ENCODE results near the gene MYO3B. TPM values are rescaled to one million over a fixed set of nuclear protein-coding genes. Genes with fewer than 3 reads are reported as not detected.

The MYO3B gene
- total and polyA plus RNA-seq, 2 of the 8 experiments (the other 6 are each of a cell fraction or from before 2014, with no cell fraction given), result 0.17 to 0.19 TPM

GRCh38 chr2:170213651-170214050 lies 35.7 kb downstream of the MYO3B start:
- H2AFZ ChIP-seq (ENCODE audit: low read length), result no peak overlapping the region
- peak overlapping the region in 1 of 2 experiments; percentile 73; a peak in 1 of 4 replicates for H3K4me2 ChIP-seq (ENCODE audit: insufficient read depth in 1 of 2, low read depth in 2 of 2, low read length in 2 of 2)
- POLR2A ChIA-PET (ENCODE audit: partially characterized antibody), result no interaction called here
- TF ChIP-seq BCL11A (IDR thresholded peaks at IDR 0.05; ENCODE audit: low read depth in 2 of 2, low read length in 2 of 2) (no peak), MAFK (IDR thresholded peaks at IDR 0.05; ENCODE audit: low read depth, low read length) (no peak), RAD21 (IDR thresholded peaks at IDR 0.05 in 1 of 2, conservative IDR thresholded peaks at IDR 0.05 in 1 of 2; ENCODE audit: low read depth in 2 of 2, low read length in 2 of 2) (no peak), TAF7 (optimal IDR thresholded peaks at IDR 0.05; ENCODE audit: borderline replicate concordance, low read depth, low read length) (no peak), CEBPB (IDR thresholded peaks at IDR 0.05; ENCODE audit: low read depth, low read length) (0 out of 2 replicates have a peak, but pooled peaks have one; percentile 38), TEAD4 (IDR thresholded peaks at IDR 0.05; ENCODE audit: low read depth, low read length) (no peak), YY1 (IDR thresholded peaks at IDR 0.05; ENCODE audit: low read depth, low read length) (peak; percentile 44; the same call in 1 of the 2 replicates), JUND (IDR thresholded peaks at IDR 0.05; ENCODE audit: low read length) (no peak), HDAC2 (IDR thresholded peaks at IDR 0.05; ENCODE audit: borderline replicate concordance in 1 of 2, low read depth in 2 of 2, low read length in 2 of 2) (no peak), CTCF (IDR thresholded peaks at IDR 0.05; ENCODE audit: control extremely low read depth in 1 of 3, insufficient read depth in 1 of 3, low read depth in 1 of 3, low read length in 3 of 3) (no peak), ASH2L (IDR thresholded peaks at IDR 0.05; ENCODE audit: low read length) (no peak)

More at GRCh38 chr2:170213651-170214050, 35.7 kb downstream of the MYO3B start:
- WGBS, 2 experiments (ENCODE audit: extremely low coverage in 1 of 2, insufficient coverage in 1 of 2, insufficient read length in 1 of 2, insufficient replicate concordance in 2 of 2, low coverage in 1 of 2, low lambda C conversion rate in 2 of 2, missing lambda C conversion rate in 1 of 2), result 67% methylated on average over 2 of the region's 2 CpGs; no CpG with 5 or more reads in 1 of the 2 experiments
- no peak overlapping the region for H3K4me3 ChIP-seq (ENCODE audit: extremely low read depth in 1 of 4, insufficient read depth in 2 of 4, low read depth in 3 of 4, low read length in 4 of 4)
- DNase-seq (ENCODE audit: low read depth in 1 of 2, low spot score in 2 of 2), result no peak
- no peaks in the 10 kb centered on the region for H4K20me1 ChIP-seq (replicated peaks in 1 of 2; ENCODE audit: control insufficient read depth in 1 of 2, insufficient read depth in 2 of 2, low read length in 2 of 2)
- H2BK12ac ChIP-seq (ENCODE audit: low read depth, low read length), result no peak overlapping the region
- CTCF ChIA-PET (ENCODE audit: partially characterized antibody), result interaction anchor here (2.0 kb wide), 1 partner anchor 231 kb away, joined by 4 read pairs; no protein-coding TSS in a partner anchor
- peak overlapping the region; percentile 45 for H4K91ac ChIP-seq (replicated peaks; ENCODE audit: insufficient read length, low read length)
- no peaks in the 10 kb centered on the region for H3K79me2 ChIP-seq (ENCODE audit: control insufficient read depth in 1 of 2, insufficient read depth in 2 of 2, low read length in 2 of 2)
- H3K4me1 ChIP-seq (replicated peaks in 1 of 4; ENCODE audit: control insufficient read depth in 3 of 4, insufficient read depth in 4 of 4, low read length in 3 of 4), result peaks cover 3 to 27% (median 17%) of the 10 kb centered on the region in 4 experiments; a peak in 6 of 7 replicates
- peaks cover 8 to 19% of the 10 kb centered on the region in 2 experiments; a peak in 3 of 4 replicates for H3K9me3 ChIP-seq (ENCODE audit: insufficient read depth in 2 of 2, low read depth in 1 of 2, low read length in 1 of 2)
- H3K4ac ChIP-seq (replicated peaks; ENCODE audit: insufficient read length, low read depth, low read length), result no peak overlapping the region
- H2BK15ac ChIP-seq (ENCODE audit: low read length), result no peak overlapping the region
- H2BK5ac ChIP-seq (ENCODE audit: low read depth, low read length), result no peak overlapping the region; the same call in 1 of the 2 replicates
- H3K18ac ChIP-seq (ENCODE audit: extremely low read depth, low read length), result peak overlapping the region; percentile 44; the same call in 1 of the 2 replicates
- no peaks in the 10 kb centered on the region for H3K23me2 ChIP-seq (ENCODE audit: low read depth, low read length)
- no peak overlapping the region for H2AK5ac ChIP-seq (ENCODE audit: low read depth, low read length)
- no peaks in the 10 kb centered on the region for H3K79me1 ChIP-seq (ENCODE audit: low read depth, low read length)
- H3K9ac ChIP-seq (replicated peaks in 1 of 4; ENCODE audit: extremely low read depth in 1 of 4, low read depth in 3 of 4, low read length in 3 of 4), result no peak overlapping the region
- H3K56ac ChIP-seq (replicated peaks; ENCODE audit: insufficient read length, low read depth, low read length), result no peak overlapping the region
- FAIRE-seq, result no peak
- H4K5ac ChIP-seq (ENCODE audit: insufficient read length, low read depth, low read length), result peak overlapping the region; percentile 79
- no peak overlapping the region for H2BK120ac ChIP-seq (replicated peaks; ENCODE audit: low read depth, low read length)
- H3K27ac ChIP-seq (ENCODE audit: low read depth, low read length), result no peak overlapping the region
- peaks cover 0 to 4% (median 0%) of the 10 kb centered on the region in 4 experiments; a peak in 2 of 8 replicates for H3K36me3 ChIP-seq (ENCODE audit: control insufficient read depth in 2 of 4, insufficient read depth in 4 of 4, low read length in 3 of 4)
- H2BK20ac ChIP-seq (ENCODE audit: low read length), result no peak overlapping the region
- no peak overlapping the region for H3K23ac ChIP-seq (ENCODE audit: insufficient read length)
- no peak overlapping the region for H3K14ac ChIP-seq (ENCODE audit: insufficient read length)
- H4K8ac ChIP-seq (ENCODE audit: extremely low read depth, insufficient read depth, low read length), result no peak overlapping the region
- H3K27me3 ChIP-seq (replicated peaks in 1 of 4; ENCODE audit: control insufficient read depth in 3 of 4, extremely low read depth in 1 of 4, insufficient read depth in 3 of 4, low read length in 3 of 4), result no peaks in the 10 kb centered on the region
